Right renal cortex interstitium (tissue), 3 donors: ENCODE results near the gene FUT4. TPM values are rescaled to one million over a fixed set of nuclear protein-coding genes. Genes with fewer than 3 reads are reported as not detected.
A peak's percentile ranks its signal among the peaks of the same experiment; 100 is the strongest.
"Not testable (repeated sequence)": the region's sequence is repeated elsewhere in the genome, so short reads cannot be mapped to it uniquely, and the experiment has no call there.

Source experiments
- DNase-seq, 3 donors: peaks; one replicate each; pipeline ENCODE4 v3.0.0-alpha.2; 2013; ENCODE audit warnings: low read depth in 3 of 3, low spot score in 2 of 3
- polyA plus RNA-seq, 3 donors: library from polyadenylated mRNA; unstranded; fragments of 120-200 nt; gene quantifications; one replicate each; pipeline ENCODE4 v1.2.1, GENCODE V29; 2013; ENCODE audit not compliant: insufficient read length in 3 of 3

The FUT4 gene
- polyA plus RNA-seq, 3 donors: 5.1 to 5.6 (median 5.3) TPM

- DNase-seq: no peak
These were observed 19.6 kb downstream of the FUT4 start for GRCh38 chr11:94563176-94563847.

GRCh38 chr11:94563848-94564467 lies 20.2 kb downstream of the FUT4 start:
- no peak for DNase-seq

DNA sequence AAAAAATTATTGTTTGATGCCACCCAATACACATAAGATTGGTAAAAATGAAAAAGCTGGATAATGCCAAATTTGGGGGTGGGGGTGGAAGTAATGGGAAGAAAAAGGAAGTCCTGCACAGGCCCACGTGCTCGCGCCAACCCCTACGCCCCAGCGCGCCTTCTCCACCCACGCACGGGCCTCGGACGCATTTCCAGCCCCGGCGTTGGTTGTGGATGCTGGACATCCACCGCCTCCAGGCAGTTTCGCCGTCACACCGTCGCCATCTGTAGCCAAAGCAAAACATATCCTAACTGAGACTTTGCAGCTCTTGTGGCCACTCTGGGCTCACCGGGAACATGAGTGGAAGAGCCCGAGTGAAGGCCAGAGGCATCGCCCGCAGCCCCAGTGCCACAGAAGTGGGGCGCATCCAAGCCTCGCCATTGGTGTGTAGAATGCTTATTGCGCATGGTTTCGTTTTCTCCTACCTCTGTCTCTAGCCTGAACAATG lies 23.5 kb downstream of the FUT4 start, which contains the start of gene PIWIL4:
Gene PIWIL4 (plus strand): TSS at position 188 of the 490 bp plus-strand sequence. CDS start 151 bp downstream, at position 339.
- DNase-seq: no peak

- DNase-seq: no peak
These were observed 24.5 kb downstream of the FUT4 start for GRCh38 chr11:94568200-94568599.

- no peak for DNase-seq
These were observed 25.0 kb downstream of the FUT4 start for GRCh38 chr11:94568717-94569116.

DNA sequence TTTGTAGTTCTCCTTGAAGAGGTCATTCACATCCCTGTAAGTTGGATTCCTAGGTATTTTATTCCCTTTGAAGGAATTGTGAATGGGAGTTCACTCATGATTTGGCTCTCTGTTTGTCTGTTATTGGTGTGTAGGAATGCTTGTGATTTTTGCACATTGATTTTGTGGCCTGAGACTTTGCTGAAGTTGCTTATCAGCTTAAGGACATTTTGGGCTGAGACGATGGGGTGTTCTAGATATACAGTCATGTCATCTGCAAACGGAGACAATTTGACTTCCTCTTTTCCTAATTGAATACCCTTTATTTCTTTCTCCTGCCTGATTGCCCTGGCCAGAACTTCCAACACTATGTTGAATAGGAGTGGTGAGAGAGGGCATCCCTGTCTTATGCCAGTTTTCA lies 29.3 kb downstream of the FUT4 start:
- DNase-seq: not testable (repeated sequence)

- DNase-seq: no peak
These were observed 30.7 kb downstream of the FUT4 start for GRCh38 chr11:94574193-94574961.

GRCh38 chr11:94576306-94576705 lies 32.6 kb downstream of the FUT4 start:
- DNase-seq: no peak

- no peak for DNase-seq
These were observed 34.1 kb downstream of the FUT4 start for GRCh38 chr11:94577841-94578240.

GRCh38 chr11:94581926-94582325 lies 38.2 kb downstream of the FUT4 start:
- DNase-seq: no peak

DNA sequence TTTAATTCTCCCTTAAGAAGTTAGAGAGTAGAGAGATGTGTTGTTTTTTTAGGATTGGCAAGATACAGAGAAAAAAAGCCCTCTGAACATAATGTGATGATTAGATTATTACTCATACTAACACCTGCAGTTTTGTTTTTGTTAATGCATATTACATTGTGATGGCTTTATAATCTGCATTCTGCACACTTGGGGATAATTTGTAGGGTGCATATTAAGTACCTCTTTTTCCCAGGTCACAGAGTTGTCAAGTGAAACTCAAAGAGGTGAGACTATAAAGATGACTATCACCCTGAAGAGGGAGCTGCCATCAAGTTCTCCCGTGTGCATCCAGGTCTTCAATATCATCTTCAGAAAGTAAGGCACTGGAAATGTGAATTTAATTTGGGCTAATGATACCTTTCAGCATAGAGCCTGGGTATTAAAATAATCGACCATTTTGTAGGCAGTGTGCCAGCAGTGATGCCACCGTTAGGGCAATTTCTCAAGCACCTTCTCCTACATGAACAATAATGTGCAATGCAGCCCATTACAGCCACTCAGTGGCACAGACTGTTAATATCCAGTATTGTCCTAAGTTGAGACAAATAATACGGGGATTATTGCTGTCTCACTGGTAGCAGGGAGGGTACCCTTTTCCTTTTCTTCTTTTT lies 39.6 kb downstream of the FUT4 start:
- no peak for DNase-seq

DNA sequence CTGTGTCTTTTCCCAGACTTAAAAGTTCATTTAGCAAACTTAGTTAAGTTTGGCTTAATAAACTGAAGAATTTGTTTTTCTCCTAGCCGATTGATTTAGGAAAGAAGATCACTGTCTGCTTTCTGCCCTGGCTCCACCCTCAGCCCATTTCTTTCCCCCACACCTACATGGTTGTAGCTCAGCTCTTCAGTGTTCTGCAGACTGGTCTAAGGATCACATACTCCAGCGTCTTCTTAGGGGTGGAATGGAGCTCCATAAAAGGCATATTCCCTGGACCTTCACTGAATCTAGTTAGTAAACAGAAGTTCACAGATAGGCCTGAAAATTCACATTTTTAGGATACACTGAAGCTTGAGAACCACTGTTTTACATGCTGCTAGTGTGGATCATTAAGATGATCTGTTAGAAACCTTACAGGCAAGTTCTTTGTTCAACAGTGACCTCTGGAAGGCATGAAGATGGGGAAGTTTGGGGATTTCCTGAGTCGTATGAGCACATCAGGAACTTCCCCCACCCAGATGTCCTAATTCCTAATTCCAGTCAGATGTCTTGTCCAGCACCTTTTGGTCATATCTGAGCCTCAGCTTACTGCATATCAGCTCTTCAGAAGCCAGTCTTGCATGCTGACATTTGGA lies 40.3 kb downstream of the FUT4 start:
- no peak for DNase-seq

GRCh38 chr11:94584978-94585377 lies 41.3 kb downstream of the FUT4 start:
- no peak for DNase-seq

- no peak for DNase-seq
These were observed 41.7 kb downstream of the FUT4 start for GRCh38 chr11:94585399-94585798.

DNA sequence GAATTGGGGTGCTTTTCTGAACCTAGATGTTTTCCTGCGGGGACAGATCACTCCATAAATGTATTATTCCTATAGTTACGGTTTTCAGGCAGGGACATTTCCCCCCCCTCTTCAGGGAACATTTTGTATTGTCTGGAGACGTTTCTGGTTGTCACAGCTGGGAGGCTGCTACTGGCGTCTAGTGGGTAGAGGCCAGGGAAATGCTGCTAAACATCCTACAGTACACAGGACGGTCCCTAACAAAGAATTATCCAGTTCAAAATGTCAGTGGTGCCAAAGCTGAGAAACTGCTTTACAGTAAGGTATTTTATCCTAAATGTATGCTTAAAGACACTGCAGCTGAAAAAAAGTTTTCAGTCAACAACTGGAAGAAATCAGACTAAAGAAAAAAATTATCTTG lies 42.8 kb downstream of the FUT4 start:
- no peak for DNase-seq

DNA sequence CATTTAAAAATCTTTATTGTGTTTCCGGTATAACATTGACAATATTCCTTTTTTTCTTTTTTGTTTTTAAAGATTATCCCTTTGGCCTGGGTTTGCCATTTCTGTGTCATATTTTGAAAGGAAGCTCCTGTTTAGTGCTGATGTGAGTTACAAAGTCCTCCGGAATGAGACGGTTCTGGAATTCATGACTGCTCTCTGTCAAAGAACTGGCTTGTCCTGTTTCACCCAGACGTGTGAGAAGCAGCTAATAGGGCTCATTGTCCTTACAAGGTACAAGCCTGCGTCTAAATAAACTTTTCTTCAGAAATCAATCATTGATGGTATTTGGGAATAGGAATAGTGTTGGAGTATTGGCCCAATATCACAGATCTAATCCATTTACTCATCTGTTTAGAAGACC lies 43.3 kb downstream of the FUT4 start:
- no peak for DNase-seq

GRCh38 chr11:94588366-94588942 lies 44.7 kb downstream of the FUT4 start:
- peak in 1 of 3 donors; percentile 23 for DNase-seq

- DNase-seq: no peak
These were observed 46.8 kb downstream of the FUT4 start for GRCh38 chr11:94590352-94591041.

- no peak for DNase-seq
These were observed 49.3 kb downstream of the FUT4 start for GRCh38 chr11:94593030-94593429.

DNA sequence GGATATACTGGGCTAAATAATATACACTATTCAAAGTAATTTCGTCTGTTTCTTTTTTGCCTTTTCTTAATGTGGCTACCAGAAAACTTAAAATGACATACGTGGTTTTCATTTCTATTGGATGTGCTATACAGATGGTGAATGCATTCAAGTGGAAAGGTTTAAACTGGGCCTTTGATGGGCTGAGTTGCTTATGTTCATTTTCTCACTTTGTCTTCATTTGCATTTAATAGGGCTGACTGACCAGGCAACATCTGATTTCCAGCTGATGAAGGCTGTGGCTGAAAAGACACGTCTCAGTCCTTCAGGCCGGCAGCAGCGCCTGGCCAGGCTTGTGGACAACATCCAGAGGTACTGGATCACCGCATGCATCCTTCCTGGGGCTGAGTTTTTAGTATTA lies 51.4 kb downstream of the FUT4 start:
- no peak for DNase-seq
